Mucosa of descending colon (tissue), 3 donors: ENCODE data around the gene RFNG. TPM values are rescaled to one million over a fixed set of nuclear protein-coding genes. Genes with fewer than 3 reads are reported as not detected.

Source experiments
- ATAC-seq: fragments of 200-7000 bp; cut with Tn5 transposase; one replicate; pipeline ENCODE4 v1.9.1; 2020; ENCODE audit warnings: mild to moderate bottlenecking, moderate library complexity
- DNase-seq, 3 donors: peaks; one replicate each; pipeline ENCODE4 v3.0.0-alpha.2; 2020
- H3K36me3 ChIP-seq: fragments of 200-600 bp; one replicate; pipeline ENCODE4 v1.8.0; 2021; ENCODE audit warnings: low read depth, mild to moderate bottlenecking
- H3K4me1 ChIP-seq: fragments of 200-600 bp; one replicate; pipeline ENCODE4 v1.8.0; 2021; ENCODE audit warnings: low read depth, mild to moderate bottlenecking
- H3K4me3 ChIP-seq: fragments of 200-600 bp; one replicate; pipeline ENCODE4 v1.8.0; 2021; ENCODE audit warnings: mild to moderate bottlenecking
- H3K9me3 ChIP-seq: fragments of 200-600 bp; one replicate; pipeline ENCODE4 v1.8.0; 2021; ENCODE audit warnings: mild to moderate bottlenecking
- CTCF ChIP-seq: fragments of 200-600 bp; IDR thresholded peaks from one replicate; pipeline ENCODE4 v1.8.0; 2022; ENCODE audit warnings: antibody characterized with exemption, mild to moderate bottlenecking
- intact Hi-C, 2 donors: fragments of 100-400 bp; cut with DNase I in 1 of 2; cut with micrococcal nuclease in 1 of 2; formaldehyde crosslinking; loops; one replicate each; pipeline versions ENCODE4 v1.11.0 to v1.11.1; 2022; cut with DNase I, micrococcal nuclease
- total RNA-seq, 3 donors: library from RNA; stranded (reverse); fragmentation: NEBNext Ultra II Directional in 2 of 3; extraction: Animal tissue kit (Norgen Biotek cat#: 25700) in 2 of 3; gene quantifications; one replicate each; pipeline versions ENCODE4 v1.2.1 to v1.2.4, GENCODE V29; 2021 to 2023
- donor health status: DM: no; HTN: no; CAD: no; lungs with moderate emphysema.
- donor health status: DM: no; HTN: no; CAD: no.
- donor health status: DM: no; HTN: yes; CAD: no.

Gene RFNG
- total RNA-seq, 3 donors from 2014 or later: 30.7 to 37.9 (median 30.9) TPM

GRCh38 chr17:82054351-82055022, 2.9 kb upstream of the RFNG start:
- no peak overlapping the region for H3K4me3 ChIP-seq
- intact Hi-C loops: no loop called here
- no peak for TF ChIP-seq CTCF
- ATAC-seq (no peak), DNase-seq (peak in 2 of 3 donors; percentile 27 to 49)
- H3K36me3 ChIP-seq: no peaks in the 10 kb centered on the region
- H3K9me3 ChIP-seq: no peaks in the 10 kb centered on the region
- H3K4me1 ChIP-seq: peaks cover 21% of the 10 kb centered on the region

GRCh38 chr17:82053556-82054263, 2.1 kb upstream of the RFNG start:
- intact Hi-C loops: no loop called here
- peak in 2 of 3 donors; percentile 26 to 47 for DNase-seq
- H3K4me1 ChIP-seq: peaks cover 21% of the 10 kb centered on the region
- H3K4me3 ChIP-seq: no peak overlapping the region
- no peaks in the 10 kb centered on the region for H3K9me3 ChIP-seq
- ATAC-seq: no peak
- no peak for TF ChIP-seq CTCF
- H3K36me3 ChIP-seq: no peaks in the 10 kb centered on the region

GRCh38 chr17:82053130-82053529, 1.5 kb upstream of the RFNG start:
- no peak for ATAC-seq
- TF ChIP-seq CTCF: no peak
- H3K36me3 ChIP-seq: no peaks in the 10 kb centered on the region
- H3K9me3 ChIP-seq: no peaks in the 10 kb centered on the region
- DNase-seq: peak in 1 of 3 donors; percentile 46
- intact Hi-C loops: no loop called here
- H3K4me3 ChIP-seq: no peak overlapping the region
- H3K4me1 ChIP-seq: peaks cover 21% of the 10 kb centered on the region

- Histone ChIP-seq H3K36me3 (no peaks in the 10 kb centered on the region), H3K9me3 (no peaks in the 10 kb centered on the region), H3K4me1 (peaks cover 21% of the 10 kb centered on the region), H3K4me3 (peak overlapping the region; percentile 73)
- no peak for DNase-seq
- intact Hi-C loops: no loop called here
- no peak for TF ChIP-seq CTCF
- no peak for ATAC-seq
Observed at GRCh38 chr17:82052638-82053059, 1.0 kb upstream of the RFNG start.

GRCh38 chr17:82050761-82051641, 610 bp downstream of the RFNG start:
- TF ChIP-seq CTCF: no peak
- ATAC-seq: peak; percentile 6
- intact Hi-C loops: no loop called here
- H3K4me1 ChIP-seq: peaks cover 21% of the 10 kb centered on the region
- no peaks in the 10 kb centered on the region for H3K36me3 ChIP-seq
- peak in 2 of 3 donors; percentile 45 to 62 for DNase-seq
- H3K4me3 ChIP-seq: peak overlapping the region; percentile 73
- no peaks in the 10 kb centered on the region for H3K9me3 ChIP-seq
